GM12873 (cell line): ENCODE data around the gene ASCC2.

ENCODE experiments used
- TF ChIP-seq, protein P1 (sequence below): IDR thresholded peaks from 2 replicates; pipeline ENCODE4 v1.5.1; 2012; ENCODE audit warnings: low read depth, mild to moderate bottlenecking, moderate library complexity, low read length, control low read depth; ENCODE audit not compliant: insufficient read depth; ENCODE audit errors: missing control alignments

The ASCC2 gene

DNA sequence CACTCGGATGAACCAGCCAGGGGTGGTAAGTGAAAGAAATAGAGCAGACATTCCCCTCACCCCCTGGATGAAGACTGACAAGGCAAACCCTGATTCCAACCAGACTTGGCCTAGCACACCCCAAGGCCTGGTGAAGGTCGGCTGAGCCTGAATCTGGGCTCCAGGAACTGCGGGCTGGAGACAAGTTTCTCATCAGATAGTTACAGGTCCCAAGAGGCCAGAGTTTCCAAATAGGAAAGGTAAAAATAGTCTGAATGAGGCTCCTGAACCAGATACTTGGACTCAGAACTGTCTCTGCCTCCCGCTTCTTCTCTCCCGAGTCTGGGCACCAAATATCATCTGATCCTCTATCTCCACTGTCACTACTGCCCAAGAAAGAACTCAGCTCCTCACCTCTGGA is 79.1 kb downstream of the ASCC2 start:
- TF ChIP-seq, protein P1, sequence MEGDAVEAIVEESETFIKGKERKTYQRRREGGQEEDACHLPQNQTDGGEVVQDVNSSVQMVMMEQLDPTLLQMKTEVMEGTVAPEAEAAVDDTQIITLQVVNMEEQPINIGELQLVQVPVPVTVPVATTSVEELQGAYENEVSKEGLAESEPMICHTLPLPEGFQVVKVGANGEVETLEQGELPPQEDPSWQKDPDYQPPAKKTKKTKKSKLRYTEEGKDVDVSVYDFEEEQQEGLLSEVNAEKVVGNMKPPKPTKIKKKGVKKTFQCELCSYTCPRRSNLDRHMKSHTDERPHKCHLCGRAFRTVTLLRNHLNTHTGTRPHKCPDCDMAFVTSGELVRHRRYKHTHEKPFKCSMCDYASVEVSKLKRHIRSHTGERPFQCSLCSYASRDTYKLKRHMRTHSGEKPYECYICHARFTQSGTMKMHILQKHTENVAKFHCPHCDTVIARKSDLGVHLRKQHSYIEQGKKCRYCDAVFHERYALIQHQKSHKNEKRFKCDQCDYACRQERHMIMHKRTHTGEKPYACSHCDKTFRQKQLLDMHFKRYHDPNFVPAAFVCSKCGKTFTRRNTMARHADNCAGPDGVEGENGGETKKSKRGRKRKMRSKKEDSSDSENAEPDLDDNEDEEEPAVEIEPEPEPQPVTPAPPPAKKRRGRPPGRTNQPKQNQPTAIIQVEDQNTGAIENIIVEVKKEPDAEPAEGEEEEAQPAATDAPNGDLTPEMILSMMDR = no peak

DNA sequence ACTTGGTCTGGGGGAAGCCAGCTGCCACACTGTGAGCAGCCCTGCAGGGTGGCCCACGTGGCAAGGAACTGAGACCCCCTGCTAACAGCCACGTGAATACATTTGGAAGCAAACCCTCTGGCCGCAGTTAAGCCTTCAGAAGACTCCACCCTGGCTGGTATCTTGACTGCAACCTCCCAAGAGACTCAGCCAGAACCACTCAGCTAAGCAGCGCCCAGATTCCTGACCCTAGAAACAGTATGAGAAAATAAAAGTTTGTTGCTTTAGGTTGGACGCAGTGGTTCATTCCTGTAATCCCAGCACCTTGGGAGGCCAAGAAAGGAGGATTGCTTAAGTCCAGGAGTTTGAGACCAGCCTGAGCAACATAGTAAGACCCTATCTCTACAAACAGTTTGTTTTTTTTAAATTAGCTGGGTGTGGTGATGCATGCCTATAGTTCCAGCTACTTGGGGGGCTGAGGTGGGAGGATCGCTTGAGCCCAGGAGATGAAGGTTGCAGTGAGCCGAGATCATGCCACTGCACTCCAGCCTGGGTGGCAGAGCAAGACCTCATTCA is 79.9 kb downstream of the ASCC2 start:
- TF ChIP-seq, protein P1 = no peak

DNA sequence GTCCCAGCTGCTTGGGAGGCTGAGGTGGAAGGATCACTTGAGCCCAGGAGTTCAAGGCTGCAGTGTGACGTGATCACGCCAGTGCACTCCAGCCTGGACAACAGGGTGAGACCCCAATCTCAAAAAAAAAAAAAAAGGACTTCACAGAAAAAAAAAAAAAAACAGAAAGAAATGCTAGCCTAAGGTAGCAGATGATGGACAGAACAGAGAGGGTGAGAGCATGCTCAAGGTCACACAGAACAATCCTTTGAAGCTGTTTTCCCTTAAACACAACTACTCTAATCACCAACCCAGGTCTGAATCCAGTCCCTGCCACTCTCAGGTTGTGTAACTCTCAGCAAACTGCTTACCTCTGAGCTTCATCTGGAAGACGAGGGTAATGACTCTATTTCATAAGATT is 81.0 kb downstream of the ASCC2 start:
- TF ChIP-seq, protein P1 = no peak

DNA sequence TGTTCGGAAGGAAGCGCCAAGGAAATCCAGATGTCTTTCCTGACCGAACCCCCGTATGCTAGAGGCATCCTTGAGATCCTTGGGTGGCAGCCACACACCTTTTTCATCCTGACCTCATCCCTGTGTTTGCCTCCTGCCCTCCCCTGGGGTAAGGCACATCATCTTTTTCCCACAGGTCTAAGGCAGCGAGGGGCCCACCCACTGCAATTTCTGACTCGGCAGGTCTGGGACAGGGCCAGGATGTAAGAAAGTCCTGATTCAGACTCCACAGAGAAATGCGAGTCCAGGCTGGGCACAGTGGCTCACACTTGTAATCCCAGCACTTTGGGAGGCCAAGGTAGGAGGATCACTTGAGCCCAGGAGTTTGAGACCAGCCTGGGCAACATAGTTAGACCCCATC is 81.7 kb downstream of the ASCC2 start:
- TF ChIP-seq, protein P1 = no peak

DNA sequence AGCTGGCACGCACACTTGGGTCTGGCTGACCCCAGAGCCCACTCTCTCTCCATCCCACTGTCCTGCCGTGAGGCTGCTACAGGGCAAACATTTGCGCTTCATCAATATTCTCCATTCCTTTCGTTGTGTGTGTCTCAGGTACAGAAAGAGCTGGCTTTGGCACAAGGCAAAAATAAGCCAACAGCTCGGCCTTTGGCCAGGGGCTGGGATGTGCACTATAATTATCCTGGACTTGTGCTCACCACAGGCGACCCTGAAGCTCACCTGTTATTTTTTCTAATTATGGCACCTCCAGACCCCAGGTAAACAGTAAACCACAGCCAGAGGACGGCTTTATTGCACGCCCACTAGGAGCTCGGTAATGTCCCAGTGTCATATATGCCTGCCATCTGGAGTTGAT is 82.2 kb downstream of the ASCC2 start:
- TF ChIP-seq, protein P1 = no peak

DNA sequence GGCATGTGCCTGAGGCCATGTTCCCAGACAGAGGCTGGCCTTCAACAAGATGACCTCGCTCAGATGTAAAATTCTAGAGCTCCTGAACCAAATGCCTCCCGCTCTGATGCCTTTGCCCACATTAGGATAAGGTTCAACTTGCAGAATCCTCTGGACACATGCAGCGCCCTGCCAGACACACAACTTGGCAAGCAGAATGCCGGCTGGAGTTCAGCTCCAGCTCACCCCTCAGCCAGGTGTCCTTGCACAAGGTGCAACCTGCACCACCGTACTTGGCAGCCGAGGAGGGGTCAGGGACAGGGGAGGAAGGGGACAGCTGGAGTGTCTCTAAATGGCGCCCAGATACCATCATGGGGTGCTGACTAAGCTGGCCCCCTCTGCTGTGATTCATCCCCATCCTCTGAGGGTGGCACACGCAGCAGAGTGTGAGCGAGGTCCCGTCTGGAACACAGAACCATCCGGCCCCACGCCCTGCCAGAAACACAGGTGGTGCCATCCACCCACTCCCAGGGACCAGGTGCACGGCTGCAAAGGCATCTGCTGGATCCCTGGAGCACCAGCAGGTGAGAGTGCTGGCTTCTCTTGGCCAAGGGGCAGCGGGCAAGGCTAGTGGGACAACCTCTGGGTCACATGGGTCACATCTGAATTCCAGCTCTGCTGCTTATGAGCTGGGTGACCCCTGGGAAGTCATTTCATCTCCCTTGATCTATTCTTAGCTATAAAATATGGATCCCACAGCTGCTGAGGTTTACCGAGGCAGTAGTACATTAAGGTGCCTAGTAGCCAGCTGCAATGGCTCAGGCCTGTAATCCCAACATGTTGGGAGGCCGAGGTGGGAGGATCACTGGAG is 84.0 kb downstream of the ASCC2 start:
- TF ChIP-seq, protein P1 = no peak

DNA sequence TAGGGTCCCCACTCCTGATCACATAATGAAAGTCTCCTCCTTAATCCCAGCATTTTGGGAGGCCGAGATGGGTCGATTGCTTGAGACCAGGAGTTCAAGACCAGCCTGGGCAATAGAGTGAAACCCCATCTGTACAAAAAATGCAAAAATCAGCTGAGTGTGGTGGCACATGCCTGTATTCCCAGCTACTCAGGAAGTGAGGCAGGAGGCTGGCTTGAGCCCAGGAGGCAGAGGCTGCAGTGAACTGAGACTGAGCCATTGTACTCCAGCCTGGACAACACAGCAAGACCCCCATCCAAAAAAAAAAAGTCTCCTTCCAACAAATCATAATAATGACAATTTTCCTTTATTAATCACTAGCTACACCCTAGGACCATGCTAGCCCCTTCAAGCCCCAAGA is 86.4 kb downstream of the ASCC2 start:
- TF ChIP-seq, protein P1 = no peak
